Measurements from ENCODE around the gene TBC1D17.
A peak's percentile ranks its signal among the peaks of the same experiment; 100 is the strongest.

Gene TBC1D17

GRCh38 chr19:49877020-49877878, at the start of gene TBC1D17, which contains the start of gene AKT1S1:
TSS of gene TBC1D17 (plus strand) at chr19:49877702. CDS start at chr19:49877724, 22 bp downstream.
TSS of gene AKT1S1 (minus strand) at chr19:49877355. CDS start at chr19:49873295, 4,060 bp downstream.
- DNase-seq = peak; percentile 100

- no peak for DNase-seq
Measured at GRCh38 chr19:49829200-49829599, 48.3 kb upstream of the TBC1D17 start.

- no peak for DNase-seq
Measured at GRCh38 chr19:49829721-49830120, 47.8 kb upstream of the TBC1D17 start.

GRCh38 chr19:49830766-49831165, 46.7 kb upstream of the TBC1D17 start:
- DNase-seq = no peak

GRCh38 chr19:49831592-49831991, 45.9 kb upstream of the TBC1D17 start:
- DNase-seq = no peak

GRCh38 chr19:49832556-49832955, 44.9 kb upstream of the TBC1D17 start:
- no peak for DNase-seq

GRCh38 chr19:49833599-49833998, 43.9 kb upstream of the TBC1D17 start:
- DNase-seq = no peak

GRCh38 chr19:49835562-49835961, 41.9 kb upstream of the TBC1D17 start:
- DNase-seq = no peak

GRCh38 chr19:49836176-49837008, 41.1 kb upstream of the TBC1D17 start:
- no peak for DNase-seq

- no peak for DNase-seq
Measured at GRCh38 chr19:49837009-49837310, 40.5 kb upstream of the TBC1D17 start.

GRCh38 chr19:49837425-49837824, 40.1 kb upstream of the TBC1D17 start:
- DNase-seq = no peak

- DNase-seq = no peak
Measured at GRCh38 chr19:49838885-49839588, 38.5 kb upstream of the TBC1D17 start.

- no peak for DNase-seq
Measured at GRCh38 chr19:49839713-49840112, 37.8 kb upstream of the TBC1D17 start.

- no peak for DNase-seq
Measured at GRCh38 chr19:49840321-49840720, 37.2 kb upstream of the TBC1D17 start.

- DNase-seq = no peak
Measured at GRCh38 chr19:49840736-49841249, 36.7 kb upstream of the TBC1D17 start.

- no peak for DNase-seq
Measured at GRCh38 chr19:49843265-49843664, 34.2 kb upstream of the TBC1D17 start.

- no peak for DNase-seq
Measured at GRCh38 chr19:49844138-49845095, 33.1 kb upstream of the TBC1D17 start.

- no peak for DNase-seq
Measured at GRCh38 chr19:49845414-49845813, 32.1 kb upstream of the TBC1D17 start.

- no peak for DNase-seq
Measured at GRCh38 chr19:49846408-49846807, 31.1 kb upstream of the TBC1D17 start.

GRCh38 chr19:49847731-49848696, 29.5 kb upstream of the TBC1D17 start:
- peak; percentile 92 for DNase-seq

GRCh38 chr19:49848938-49849337, 28.6 kb upstream of the TBC1D17 start:
- no peak for DNase-seq

Data from hematopoietic multipotent progenitor cell treated with erythropoietin and hydrocortisone succinate and interleukin-3 and kit ligand, for 6 days (in vitro differentiated cells).